GM18502 (cell line): ENCODE data around the gene LRRC45.

Source experiments
- ATAC-seq: cut with Tn5 transposase; IDR thresholded peaks from one replicate; pipeline ENCODE4 v1.9.1; 2021; ENCODE audit warnings: mild to moderate bottlenecking; ENCODE audit not compliant: unreplicated experiment, poor library complexity

The LRRC45 gene

DNA sequence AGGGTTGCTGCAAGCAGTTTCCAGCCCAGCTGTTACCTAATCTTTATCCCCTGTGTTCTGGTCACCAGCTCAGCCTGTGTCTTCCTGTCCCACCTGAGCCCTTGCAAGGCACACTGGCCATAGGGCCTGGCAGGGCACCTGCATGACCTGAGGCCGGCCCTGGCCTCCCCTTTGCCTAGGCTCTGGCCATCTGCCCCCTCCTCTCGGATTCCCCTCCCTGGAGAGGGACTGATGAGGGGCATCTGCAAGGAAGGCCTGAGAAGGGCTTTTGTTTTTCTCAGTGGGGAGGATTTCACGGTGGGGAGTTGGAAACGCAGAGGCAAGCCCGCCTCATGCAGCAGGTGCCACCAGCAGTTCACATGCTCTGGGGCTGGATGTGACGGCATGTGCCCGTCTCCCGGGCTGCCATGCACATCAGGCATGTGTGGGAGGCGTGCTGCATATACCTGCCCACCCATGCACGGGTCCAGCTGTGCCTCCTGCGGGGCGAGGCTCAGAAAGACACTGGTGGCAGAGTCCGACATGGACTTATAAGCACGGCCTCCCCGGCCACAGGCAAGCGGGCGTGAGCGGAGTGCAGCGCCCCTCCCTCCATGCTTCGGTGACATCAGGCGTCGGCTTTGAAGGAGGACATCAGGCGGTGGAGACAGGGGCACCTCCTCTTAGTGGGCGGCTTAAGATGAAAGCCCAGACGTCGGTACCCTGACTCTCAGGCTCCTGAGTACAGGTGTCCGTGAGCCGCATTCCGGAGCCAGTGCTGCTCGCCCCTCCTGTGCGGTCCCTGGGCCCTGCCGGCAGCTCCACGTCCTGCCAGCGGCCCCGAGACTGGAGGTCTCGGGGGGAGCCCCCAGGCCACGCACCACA lies 29.1 kb upstream of the LRRC45 start:
- ATAC-seq, result no peak

DNA sequence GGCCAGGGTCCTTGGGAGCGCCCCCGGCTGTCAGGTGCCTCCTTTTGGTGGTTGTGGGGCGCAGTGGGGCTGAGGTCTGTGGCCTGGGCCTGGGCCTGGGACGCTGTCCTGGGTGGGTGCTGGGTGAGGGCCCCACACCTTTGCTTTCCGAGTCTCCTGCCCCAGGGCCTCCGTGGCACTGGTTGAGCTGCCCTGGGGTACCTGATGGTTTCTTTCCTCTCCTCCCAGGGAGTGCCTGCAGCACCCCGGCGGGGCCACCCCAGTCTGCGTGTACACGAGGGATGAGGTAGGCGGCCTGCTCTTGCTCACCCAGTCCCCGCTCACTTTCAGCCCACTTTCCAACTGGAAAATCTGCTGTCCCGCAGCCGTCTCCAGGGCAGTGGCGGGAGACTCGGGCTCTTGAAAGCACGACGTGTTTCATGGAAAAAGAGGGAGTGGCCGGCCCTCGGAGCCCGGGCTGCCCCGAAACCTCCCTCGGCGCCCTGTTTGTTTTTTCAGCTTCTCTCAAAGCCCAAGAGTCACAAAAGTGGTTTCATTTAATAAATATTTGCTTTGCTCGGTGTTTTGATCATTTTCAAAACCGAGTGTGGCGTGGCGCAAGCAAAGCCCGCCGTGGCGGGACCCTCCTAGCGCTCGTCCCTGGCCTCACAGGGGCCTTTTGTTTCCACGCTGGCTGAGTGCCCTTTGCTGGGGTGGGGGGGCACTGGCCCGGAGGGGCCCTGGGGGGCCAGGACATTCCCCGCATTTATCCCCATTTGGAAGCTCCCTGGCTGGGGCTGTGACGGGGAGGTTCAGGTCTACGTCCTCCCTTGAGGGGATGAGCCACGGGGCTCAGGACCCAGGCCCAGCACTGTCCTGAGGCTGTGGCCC lies 28.3 kb upstream of the LRRC45 start:
- no peak for ATAC-seq

DNA sequence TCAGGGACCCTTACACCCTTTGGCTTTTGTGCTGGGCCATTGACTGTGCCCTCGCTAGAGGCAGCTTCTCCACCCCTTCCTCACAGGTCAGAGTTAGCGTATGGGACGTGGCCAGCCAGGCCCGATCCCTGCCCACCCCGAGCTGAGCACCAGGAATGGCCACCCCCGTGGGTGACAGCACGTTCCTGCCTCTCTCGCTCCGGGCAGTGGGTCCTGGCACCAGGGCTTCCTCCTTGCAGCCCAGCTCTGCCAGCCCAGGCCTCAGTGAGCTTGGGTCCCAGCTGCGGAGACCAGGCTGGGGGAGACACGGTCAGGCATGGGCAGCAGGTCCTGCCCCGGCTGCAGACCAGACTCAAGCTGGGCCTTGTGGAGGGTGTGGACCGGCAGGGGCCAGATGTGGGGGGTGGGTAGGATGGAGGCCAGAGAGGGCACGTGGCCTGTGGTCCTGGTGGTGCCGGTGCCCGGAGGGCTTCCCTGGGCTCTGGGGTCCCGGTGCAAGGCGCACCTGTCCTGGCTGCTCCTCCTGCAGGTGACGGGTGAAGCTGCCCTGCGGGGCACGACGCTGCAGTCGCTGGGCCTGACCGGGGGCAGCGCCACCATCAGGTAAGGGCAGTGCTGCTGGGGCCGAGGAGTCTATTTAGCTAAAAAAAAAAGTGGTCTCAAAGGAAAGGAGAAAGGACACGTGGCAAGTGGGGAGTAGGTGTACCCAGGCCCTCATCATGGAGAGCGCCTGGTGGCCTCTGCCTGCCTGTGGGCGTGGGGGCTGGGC lies 27.5 kb upstream of the LRRC45 start:
- ATAC-seq, result no peak

DNA sequence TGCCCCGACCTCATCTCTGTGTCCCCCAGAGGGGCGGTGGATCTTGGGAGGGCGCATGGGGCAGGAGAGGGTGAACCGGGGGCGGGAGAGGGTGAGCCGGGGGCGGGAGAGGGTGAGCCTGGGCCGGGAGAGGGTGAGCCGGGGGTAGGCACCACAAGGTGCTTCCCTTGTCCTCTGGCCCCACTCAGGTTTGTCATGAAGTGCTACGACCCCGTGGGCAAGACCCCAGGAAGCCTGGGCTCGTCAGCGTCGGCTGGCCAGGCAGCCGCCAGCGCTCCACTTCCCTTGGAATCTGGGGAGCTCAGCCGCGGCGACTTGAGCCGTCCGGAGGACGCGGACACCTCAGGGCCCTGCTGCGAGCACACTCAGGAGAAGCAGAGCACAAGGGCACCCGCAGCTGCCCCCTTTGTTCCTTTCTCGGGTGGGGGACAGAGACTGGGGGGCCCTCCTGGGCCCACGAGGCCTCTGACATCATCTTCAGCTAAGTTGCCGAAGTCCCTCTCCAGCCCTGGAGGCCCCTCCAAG lies 26.8 kb upstream of the LRRC45 start:
- no peak for ATAC-seq

GRCh38 chr17:81996757-81997441 lies 26.2 kb upstream of the LRRC45 start:
- ATAC-seq, result no peak

DNA sequence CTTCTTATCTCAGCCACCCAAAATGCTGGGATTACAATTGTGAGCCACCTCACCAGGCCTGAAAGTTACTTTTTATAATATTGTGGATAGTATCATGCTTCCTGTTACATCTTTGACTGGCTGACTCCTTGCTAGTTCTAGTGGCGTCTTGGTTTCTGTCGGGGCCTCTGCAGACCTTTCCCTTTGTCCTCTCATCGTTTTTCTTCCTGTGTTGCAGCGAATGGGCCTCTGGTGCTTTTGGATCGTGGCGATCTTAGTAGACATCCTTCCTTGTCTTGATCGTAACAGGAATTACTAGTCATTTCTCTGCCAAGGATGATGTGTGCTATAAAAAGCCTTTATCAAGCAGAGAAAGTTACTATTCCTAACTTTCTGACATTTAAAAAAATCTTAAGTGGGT lies 24.9 kb upstream of the LRRC45 start:
- no peak for ATAC-seq

DNA sequence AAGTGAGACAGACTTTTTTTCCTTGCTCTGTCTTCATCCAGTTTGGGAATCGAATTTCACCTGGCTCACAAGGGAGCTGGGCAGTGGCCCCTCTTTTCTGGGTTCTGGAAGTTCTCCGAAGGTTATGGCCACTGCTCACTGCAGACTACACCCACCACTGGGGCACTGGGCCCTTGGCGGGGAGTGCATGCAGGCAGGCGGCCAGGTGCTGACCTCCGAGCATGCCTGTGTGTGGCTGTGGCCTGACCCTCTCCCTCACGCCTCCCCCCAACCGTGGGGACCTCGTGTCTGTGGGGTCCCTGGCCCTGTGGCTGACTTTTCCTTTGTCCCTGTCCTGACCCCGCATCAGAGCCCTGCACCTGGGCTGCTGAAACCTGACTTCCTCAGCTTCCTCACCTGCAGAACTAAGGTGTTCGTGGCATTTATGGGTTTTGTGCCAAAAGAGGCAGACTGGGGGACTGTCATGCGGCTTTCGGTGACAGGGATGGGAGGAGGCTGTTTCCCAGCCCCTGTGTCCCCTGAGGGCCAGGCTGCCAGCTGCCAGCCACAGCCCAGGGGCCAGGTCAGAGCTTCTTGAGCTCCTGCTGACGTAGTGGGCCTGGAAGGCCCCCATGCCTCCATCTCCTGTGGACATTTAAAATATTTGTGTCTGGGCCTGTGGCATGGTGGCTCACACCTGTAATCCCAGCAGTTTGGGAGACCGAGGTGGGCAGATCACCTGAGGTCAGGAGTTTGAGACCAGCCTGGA lies 24.2 kb upstream of the LRRC45 start:
- ATAC-seq, result no peak

DNA sequence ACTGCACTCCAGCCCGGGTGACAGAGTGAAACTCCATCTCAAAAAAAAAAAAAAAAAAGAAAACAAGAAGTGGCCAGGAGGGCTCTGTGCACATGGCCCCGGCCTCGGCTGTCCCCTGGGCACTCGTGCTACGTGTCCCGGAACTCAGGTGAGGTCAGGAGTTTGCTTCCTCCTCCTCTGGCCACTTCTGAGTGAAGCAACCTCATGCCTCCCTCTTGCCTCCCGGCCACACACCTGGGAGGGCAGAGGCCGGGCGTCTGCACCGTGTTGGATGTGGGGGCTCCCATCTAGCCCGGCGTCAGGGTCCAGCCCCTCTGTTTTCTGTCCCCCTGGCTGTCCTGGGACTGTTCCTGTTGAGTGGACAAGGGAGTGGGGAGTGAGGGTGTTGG lies 23.5 kb upstream of the LRRC45 start:
- no peak for ATAC-seq

- no peak for ATAC-seq
Measured at GRCh38 chr17:81999976-82000802, 22.9 kb upstream of the LRRC45 start.

DNA sequence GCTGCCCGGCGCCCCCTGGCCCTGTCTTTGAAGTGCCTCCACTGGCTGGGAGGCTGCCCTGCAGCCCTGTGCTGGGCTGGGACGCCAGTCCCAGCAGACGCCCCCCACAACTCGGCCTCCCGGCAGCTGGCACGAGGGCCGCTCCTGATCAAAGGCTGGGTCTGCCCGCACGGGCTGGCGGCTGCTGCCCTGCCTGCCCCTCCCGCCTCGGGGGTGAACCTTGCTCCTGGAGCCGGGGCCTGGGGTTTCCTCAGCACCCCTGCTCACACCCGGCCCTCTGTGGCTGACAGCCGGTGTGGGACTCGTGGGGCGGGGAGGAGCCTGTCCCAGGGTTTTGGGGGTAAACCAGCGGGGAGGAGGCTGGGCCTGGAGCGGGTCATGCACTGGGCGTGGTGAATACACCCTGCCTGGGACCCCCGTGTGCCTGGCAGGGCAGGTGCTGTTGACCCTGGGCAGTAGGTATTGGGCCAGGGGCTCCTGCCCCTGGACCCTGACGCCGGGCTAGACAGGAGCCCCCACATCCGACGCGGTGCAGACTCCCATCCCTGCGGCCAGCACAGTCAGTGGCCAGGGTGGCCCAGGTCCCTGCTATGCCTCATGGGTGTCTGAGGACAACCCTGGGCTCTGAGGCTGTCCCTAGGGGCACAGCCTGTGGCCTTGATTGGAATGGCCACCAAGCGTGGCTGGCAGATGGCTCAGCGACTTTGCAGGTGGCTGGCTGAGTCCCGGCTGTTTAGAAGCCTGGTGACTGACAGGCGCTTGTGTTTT lies 22.1 kb upstream of the LRRC45 start:
- ATAC-seq, result no peak

DNA sequence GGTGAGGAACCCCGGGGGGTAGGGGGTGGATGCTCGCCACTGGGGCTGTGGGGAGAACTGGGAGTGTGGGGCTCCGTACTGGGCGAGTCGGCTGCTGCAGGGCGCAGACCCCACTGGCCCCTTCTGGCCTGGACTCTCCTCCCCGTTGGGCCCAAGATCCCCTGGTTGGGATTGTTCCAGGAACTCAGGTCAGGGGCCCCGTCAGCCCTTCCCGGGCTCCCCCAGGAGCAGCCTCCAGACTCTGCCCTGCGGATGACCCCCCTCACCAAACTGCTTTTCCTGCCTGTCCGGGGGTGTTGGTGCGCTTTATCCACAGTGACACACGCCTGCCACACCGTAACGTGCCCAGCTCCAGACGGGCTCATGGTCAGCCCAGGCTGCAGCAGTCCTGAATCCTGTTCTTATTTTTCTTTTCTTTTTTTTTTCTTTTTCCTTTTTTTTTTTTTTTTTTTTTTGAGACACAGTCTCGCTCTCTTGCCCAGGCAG lies 21.5 kb upstream of the LRRC45 start:
- no peak for ATAC-seq

GRCh38 chr17:82003411-82004381 lies 19.4 kb upstream of the LRRC45 start:
- ATAC-seq, result no peak

- ATAC-seq, result no peak
Measured at GRCh38 chr17:82004517-82005455, 18.3 kb upstream of the LRRC45 start.

GRCh38 chr17:82005701-82006348 lies 17.3 kb upstream of the LRRC45 start:
- no peak for ATAC-seq
